ENCODE data around the gene NDUFAF7.
"Not testable (repeated sequence)": the region's sequence is repeated elsewhere in the genome, so short reads cannot be mapped to it uniquely, and the experiment has no call there.

NDUFAF7 gene

GRCh38 chr2:37215250-37215649, 16.2 kb upstream of the NDUFAF7 start:
- peak; percentile 21 for DNase-seq (ENCODE audit: low read depth)

- DNase-seq (ENCODE audit: low read depth), result no peak
Measured at GRCh38 chr2:37219046-37219445, 12.4 kb upstream of the NDUFAF7 start.

- no peak for DNase-seq (ENCODE audit: low read depth)
Measured at GRCh38 chr2:37223131-37223530, 8.3 kb upstream of the NDUFAF7 start.

GRCh38 chr2:37224063-37224462, 7.4 kb upstream of the NDUFAF7 start:
- DNase-seq (ENCODE audit: low read depth), result no peak

- not testable (repeated sequence) for DNase-seq (ENCODE audit: low read depth)
Measured at GRCh38 chr2:37225129-37225528, 6.3 kb upstream of the NDUFAF7 start.

- DNase-seq (ENCODE audit: low read depth), result no peak
Measured at GRCh38 chr2:37226863-37227262, 4.6 kb upstream of the NDUFAF7 start.

- no peak for DNase-seq (ENCODE audit: low read depth)
Measured at GRCh38 chr2:37228788-37229187, 2.7 kb upstream of the NDUFAF7 start.

- DNase-seq (ENCODE audit: low read depth), result no peak
Measured at GRCh38 chr2:37230581-37230980, 877 bp upstream of the NDUFAF7 start.

GRCh38 chr2:37232131-37232933, 874 bp downstream of the NDUFAF7 start:
- DNase-seq (ENCODE audit: low read depth), result no peak

GRCh38 chr2:37243435-37243834, 12.0 kb downstream of the NDUFAF7 start:
- DNase-seq (ENCODE audit: low read depth), result no peak

GRCh38 chr2:37244017-37244416, 12.6 kb downstream of the NDUFAF7 start:
- DNase-seq (ENCODE audit: low read depth), result no peak

GRCh38 chr2:37244755-37245154, 13.3 kb downstream of the NDUFAF7 start:
- no peak for DNase-seq (ENCODE audit: low read depth)

GRCh38 chr2:37246205-37246604, 14.7 kb downstream of the NDUFAF7 start:
- DNase-seq (ENCODE audit: low read depth), result peak; percentile 32

- no peak for DNase-seq (ENCODE audit: low read depth)
Measured at GRCh38 chr2:37250869-37251740, 19.6 kb downstream of the NDUFAF7 start.

- DNase-seq (ENCODE audit: low read depth), result no peak
Measured at GRCh38 chr2:37262522-37262921, 31.1 kb downstream of the NDUFAF7 start.

GRCh38 chr2:37263839-37264238, 32.4 kb downstream of the NDUFAF7 start:
- DNase-seq (ENCODE audit: low read depth), result no peak

- no peak for DNase-seq (ENCODE audit: low read depth)
Measured at GRCh38 chr2:37267685-37268084, 36.2 kb downstream of the NDUFAF7 start.

- no peak for DNase-seq (ENCODE audit: low read depth)
Measured at GRCh38 chr2:37268111-37268510, 36.7 kb downstream of the NDUFAF7 start.

- no peak for DNase-seq (ENCODE audit: low read depth)
Measured at GRCh38 chr2:37271376-37272067, 40.1 kb downstream of the NDUFAF7 start.

- DNase-seq (ENCODE audit: low read depth), result peak; percentile 70
Measured at GRCh38 chr2:37274359-37274965, 43.0 kb downstream of the NDUFAF7 start.

- DNase-seq (ENCODE audit: low read depth), result peak; percentile 15
Measured at GRCh38 chr2:37276291-37276690, 44.8 kb downstream of the NDUFAF7 start.

- DNase-seq (ENCODE audit: low read depth), result no peak
Measured at GRCh38 chr2:37281916-37282315, 50.5 kb downstream of the NDUFAF7 start.

All from iris pigment epithelial cell (primary cell).